HEK293 (cell line): Measurements from ENCODE around the gene USP2.
A peak's percentile ranks its signal among the peaks of the same experiment; 100 is the strongest.

Source experiments
- CTCF ChIA-PET: fragments of 350-600 bp; formaldehyde crosslinking; extraction: SDS; loops from one replicate; lab custom pipeline; 2021; ENCODE audit warnings: antibody characterized with exemption; lab: Yijun Ruan, JAX
- POLR2A ChIA-PET: fragments of 300-600 bp; formaldehyde crosslinking; extraction: SDS; loops from one replicate; lab custom pipeline; 2020; ENCODE audit warnings: antibody characterized with exemption, inconsistent platforms; lab: Yijun Ruan, JAX
- H3K27ac ChIP-seq: fragments of 200-500 bp; sonication (Bioruptor generic); 2 replicates; pipeline ENCODE4 v1.5.1; 2014; ENCODE audit warnings: low read depth, low read length, control low read depth, inconsistent platforms; ENCODE audit errors: extremely low read depth
- H3K36me3 ChIP-seq, 2 experiments: fragments of 200-500 bp in 1 of 2; sonication (Bioruptor generic) in 1 of 2; 1 replicate in 1 of 2; 2 replicates in 1 of 2; pipeline ENCODE4 v1.5.1; 2014 to 2017; ENCODE audit warnings: inconsistent platforms in 2 of 2, low read length in 2 of 2; ENCODE audit not compliant: control insufficient read depth in 2 of 2, insufficient read depth in 1 of 2
- H3K4me1 ChIP-seq: fragments of 200-500 bp; sonication (Bioruptor generic); 2 replicates; pipeline ENCODE4 v1.5.1; 2014; ENCODE audit warnings: mild to moderate bottlenecking, low read length, inconsistent platforms; ENCODE audit not compliant: control insufficient read depth, insufficient read depth
- H3K4me3 ChIP-seq: 2 replicates; pipeline ENCODE4 v1.5.1; 2011; ENCODE audit warnings: low read depth, mild to moderate bottlenecking, control low read depth, low read length, moderate library complexity
- H3K9me3 ChIP-seq: fragments of 200-500 bp; sonication (Bioruptor generic); 2 replicates; pipeline ENCODE4 v1.5.1; 2014; ENCODE audit warnings: low read depth, low read length, inconsistent platforms; ENCODE audit not compliant: control insufficient read depth, insufficient read depth
- HOXA7 ChIP-seq: sonication (generic); formaldehyde crosslinking; IDR thresholded peaks from 2 replicates; pipeline ENCODE4 v1.8.1; 2022; ENCODE audit warnings: missing genetic modification reagents, borderline replicate concordance
- PRDM1 ChIP-seq: fragments of 450-650 bp; formaldehyde crosslinking; IDR thresholded peaks from 2 replicates; pipeline ENCODE4; 2016; ENCODE audit warnings: missing biosample characterization, missing genetic modification characterization
- RBAK ChIP-seq: fragments of 450-650 bp; formaldehyde crosslinking; IDR thresholded peaks from 2 replicates; pipeline ENCODE4 v1.5.1; 2016; ENCODE audit warnings: missing biosample characterization, missing genetic modification characterization
- SP3 ChIP-seq: fragments of 450-650 bp; formaldehyde crosslinking; IDR thresholded peaks from 2 replicates; pipeline ENCODE4 v1.5.1; 2016; ENCODE audit warnings: missing biosample characterization, missing genetic modification characterization
- SP7 ChIP-seq: fragments of 450-650 bp; formaldehyde crosslinking; IDR thresholded peaks from 2 replicates; pipeline ENCODE4 v1.5.1; 2016; ENCODE audit warnings: missing biosample characterization, missing genetic modification characterization
- TRIM28 ChIP-seq: IDR thresholded peaks from 2 replicates; pipeline ENCODE4 v1.6.1; 2011; ENCODE audit warnings: low read length, control low read depth, borderline replicate concordance
- ZFHX2 ChIP-seq: fragments of 450-650 bp; formaldehyde crosslinking; conservative IDR thresholded peaks from 2 replicates; pipeline ENCODE4 v1.5.1; 2016; ENCODE audit warnings: missing biosample characterization, missing genetic modification characterization
- ZNF211 ChIP-seq: fragments of 450-650 bp; formaldehyde crosslinking; IDR thresholded peaks from 2 replicates; pipeline ENCODE4 v1.5.1; 2016; ENCODE audit warnings: low read depth, missing biosample characterization, missing genetic modification characterization
- ZNF341 ChIP-seq: fragments of 450-650 bp; formaldehyde crosslinking; IDR thresholded peaks from 2 replicates; pipeline ENCODE4; 2016; ENCODE audit warnings: low read depth, missing biosample characterization, missing genetic modification characterization
- ZNF433 ChIP-seq: fragments of 450-650 bp; formaldehyde crosslinking; IDR thresholded peaks from 2 replicates; pipeline ENCODE4 v1.5.1; 2016; ENCODE audit warnings: missing biosample characterization, missing genetic modification characterization, low read depth
- ZNF555 ChIP-seq: fragments of 450-650 bp; formaldehyde crosslinking; conservative IDR thresholded peaks from 2 replicates; pipeline ENCODE4 v1.5.1; 2017; ENCODE audit warnings: missing biosample characterization, mild to moderate bottlenecking, missing genetic modification characterization, inconsistent platforms
- ZNF600 ChIP-seq: fragments of 450-650 bp; formaldehyde crosslinking; IDR thresholded peaks from 2 replicates; pipeline ENCODE4 v1.5.1; 2016; ENCODE audit warnings: missing biosample characterization, missing genetic modification characterization
- ZNF785 ChIP-seq: fragments of 450-650 bp; formaldehyde crosslinking; IDR thresholded peaks from 2 replicates; pipeline ENCODE4 v1.5.1; 2016; ENCODE audit warnings: missing biosample characterization, missing genetic modification characterization
- TF ChIP-seq, protein P1 (sequence below): fragments of 450-650 bp; formaldehyde crosslinking; IDR thresholded peaks from 2 replicates; pipeline ENCODE4 v1.5.1; 2017; ENCODE audit warnings: missing biosample characterization, missing genetic modification characterization
- TF ChIP-seq, protein P2 (sequence below): fragments of 450-650 bp; formaldehyde crosslinking; IDR thresholded peaks from 2 replicates; pipeline ENCODE4 v1.5.1; 2016; ENCODE audit warnings: missing biosample characterization, missing genetic modification characterization
- TF ChIP-seq, protein P3 (sequence below): fragments of 450-650 bp; formaldehyde crosslinking; IDR thresholded peaks from 2 replicates; pipeline ENCODE4 v1.5.1; 2017; ENCODE audit warnings: missing biosample characterization, missing genetic modification characterization

USP2 gene

DNA sequence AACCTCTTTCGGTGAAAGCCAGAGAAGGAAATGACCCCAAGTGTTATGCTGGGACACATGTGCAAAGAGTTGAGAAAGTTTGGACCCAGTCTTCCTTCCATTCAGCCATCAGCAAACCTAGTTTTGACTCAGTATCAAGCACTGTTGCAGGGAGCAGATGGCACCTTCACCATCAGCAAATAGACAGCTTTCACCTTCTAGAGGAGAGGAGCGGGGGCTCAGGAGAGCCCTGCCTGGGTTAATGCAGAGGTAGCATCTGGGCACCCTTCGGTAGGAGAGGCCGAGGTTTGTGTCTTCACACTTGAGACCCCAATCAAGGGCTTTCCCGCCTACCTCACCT lies 18.8 kb downstream of the USP2 start:
- CTCF ChIA-PET, result interaction anchor here (0.6 to 2.5 kb wide), 9 partner anchors 11 to 112 kb away, joined by 3 to 33 read pairs (median 6); no protein-coding TSS in a partner anchor
- H3K9me3 ChIP-seq, result no peaks in the 10 kb centered on the region
- POLR2A ChIA-PET, result interaction anchor here (0.9 to 2.7 kb wide), 3 partner anchors 14 to 46 kb away, joined by 8 to 39 read pairs (median 15); partner anchors contain the start of gene MCAM
- H3K27ac ChIP-seq, result no peak overlapping the region
- H3K4me3 ChIP-seq, result no peak overlapping the region
- peaks cover 0 to 23% of the 10 kb centered on the region in 2 experiments; a peak in 1 of 3 replicates for H3K36me3 ChIP-seq
- TF ChIP-seq, protein P1, sequence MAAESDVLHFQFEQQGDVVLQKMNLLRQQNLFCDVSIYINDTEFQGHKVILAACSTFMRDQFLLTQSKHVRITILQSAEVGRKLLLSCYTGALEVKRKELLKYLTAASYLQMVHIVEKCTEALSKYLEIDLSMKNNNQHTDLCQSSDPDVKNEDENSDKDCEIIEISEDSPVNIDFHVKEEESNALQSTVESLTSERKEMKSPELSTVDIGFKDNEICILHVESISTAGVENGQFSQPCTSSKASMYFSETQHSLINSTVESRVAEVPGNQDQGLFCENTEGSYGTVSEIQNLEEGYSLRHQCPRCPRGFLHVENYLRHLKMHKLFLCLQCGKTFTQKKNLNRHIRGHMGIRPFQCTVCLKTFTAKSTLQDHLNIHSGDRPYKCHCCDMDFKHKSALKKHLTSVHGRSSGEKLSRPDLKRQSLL, result no peak
- TF ChIP-seq PRDM1, result peak; percentile 64; the same call in 1 of the 2 replicates
- H3K4me1 ChIP-seq, result peaks cover 9% of the 10 kb centered on the region

DNA sequence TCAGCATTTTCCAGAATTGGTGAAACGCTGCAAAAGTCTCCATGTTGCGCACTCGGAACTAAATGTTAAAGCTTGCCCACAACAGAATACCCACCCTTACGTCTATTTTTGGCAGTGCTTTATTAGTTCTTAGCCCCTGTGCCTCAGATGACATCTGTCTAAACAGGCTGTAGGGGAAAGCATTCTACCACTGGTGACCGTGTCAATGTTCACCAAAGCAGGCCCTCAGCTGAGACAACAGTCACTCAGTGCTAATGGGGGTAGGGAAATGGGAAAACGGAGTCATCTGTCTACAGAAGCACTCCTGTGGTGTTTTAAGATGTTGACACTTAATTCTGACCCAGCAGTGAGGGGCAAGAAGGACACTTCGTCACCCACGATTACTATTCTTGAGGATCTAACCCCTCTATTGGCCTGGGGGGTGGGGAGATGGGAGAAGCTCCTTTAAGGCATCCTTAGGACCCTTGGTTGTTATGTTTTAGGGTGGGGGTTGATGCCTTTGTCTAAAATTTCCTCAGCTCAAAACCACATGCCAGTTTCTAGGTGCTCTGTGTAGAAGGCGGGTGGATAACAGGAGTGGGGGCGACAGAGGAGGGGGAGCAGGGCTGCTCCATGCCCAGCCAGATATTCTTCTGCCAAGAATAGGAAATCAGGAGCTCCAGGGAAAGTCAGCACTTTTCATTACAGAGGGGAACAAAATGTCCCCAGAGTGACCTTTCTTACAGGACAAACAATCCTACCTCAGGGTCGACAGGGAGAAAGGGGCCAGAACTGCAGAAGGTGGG lies 19.4 kb downstream of the USP2 start:
- Histone ChIP-seq H3K9me3 (no peaks in the 10 kb centered on the region), H3K27ac (0 out of 2 replicates have a peak overlapping the region, but pooled peaks have one; percentile 22), H3K4me1 (peaks cover 9% of the 10 kb centered on the region), H3K4me3 (no peak overlapping the region), H3K36me3 (peaks cover 0 to 29% of the 10 kb centered on the region in 2 experiments; a peak in 1 of 3 replicates)
- ChIA-PET POLR2A (interaction anchor here (0.5 to 2.7 kb wide), 12 partner anchors 10 to 359 kb away, joined by 3 to 39 read pairs (median 6); partner anchors contain the start of genes CBL, DPAGT1, HMBS and MCAM), CTCF (interaction anchor here (0.6 to 2.5 kb wide), 13 partner anchors 11 to 152 kb away, joined by 3 to 33 read pairs (median 6); partner anchors contain the start of gene USP2)
- TF ChIP-seq ZNF433 (tag by site-specific recombination), result no peak
- TF ChIP-seq, protein P2, sequence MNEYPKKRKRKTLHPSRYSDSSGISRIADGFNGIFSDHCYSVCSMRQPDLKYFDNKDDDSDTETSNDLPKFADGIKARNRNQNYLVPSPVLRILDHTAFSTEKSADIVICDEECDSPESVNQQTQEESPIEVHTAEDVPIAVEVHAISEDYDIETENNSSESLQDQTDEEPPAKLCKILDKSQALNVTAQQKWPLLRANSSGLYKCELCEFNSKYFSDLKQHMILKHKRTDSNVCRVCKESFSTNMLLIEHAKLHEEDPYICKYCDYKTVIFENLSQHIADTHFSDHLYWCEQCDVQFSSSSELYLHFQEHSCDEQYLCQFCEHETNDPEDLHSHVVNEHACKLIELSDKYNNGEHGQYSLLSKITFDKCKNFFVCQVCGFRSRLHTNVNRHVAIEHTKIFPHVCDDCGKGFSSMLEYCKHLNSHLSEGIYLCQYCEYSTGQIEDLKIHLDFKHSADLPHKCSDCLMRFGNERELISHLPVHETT (tag by site-specific recombination), result no peak
- TF ChIP-seq ZNF211 (tag by site-specific recombination), result no peak
- no peak for TF ChIP-seq ZNF555 (tag by site-specific recombination)
- no peak for TF ChIP-seq ZNF785 (tag by site-specific recombination)
- TF ChIP-seq SP3 (tag by site-specific recombination), result no peak
- TF ChIP-seq SP7 (tag by site-specific recombination), result no peak
- no peak for TF ChIP-seq ZNF600
- TF ChIP-seq ZNF341 (tag by site-specific recombination), result no peak
- no peak for TF ChIP-seq ZFHX2 (tag by site-specific recombination)
- TF ChIP-seq TRIM28, result no peak
- TF ChIP-seq, protein P3, sequence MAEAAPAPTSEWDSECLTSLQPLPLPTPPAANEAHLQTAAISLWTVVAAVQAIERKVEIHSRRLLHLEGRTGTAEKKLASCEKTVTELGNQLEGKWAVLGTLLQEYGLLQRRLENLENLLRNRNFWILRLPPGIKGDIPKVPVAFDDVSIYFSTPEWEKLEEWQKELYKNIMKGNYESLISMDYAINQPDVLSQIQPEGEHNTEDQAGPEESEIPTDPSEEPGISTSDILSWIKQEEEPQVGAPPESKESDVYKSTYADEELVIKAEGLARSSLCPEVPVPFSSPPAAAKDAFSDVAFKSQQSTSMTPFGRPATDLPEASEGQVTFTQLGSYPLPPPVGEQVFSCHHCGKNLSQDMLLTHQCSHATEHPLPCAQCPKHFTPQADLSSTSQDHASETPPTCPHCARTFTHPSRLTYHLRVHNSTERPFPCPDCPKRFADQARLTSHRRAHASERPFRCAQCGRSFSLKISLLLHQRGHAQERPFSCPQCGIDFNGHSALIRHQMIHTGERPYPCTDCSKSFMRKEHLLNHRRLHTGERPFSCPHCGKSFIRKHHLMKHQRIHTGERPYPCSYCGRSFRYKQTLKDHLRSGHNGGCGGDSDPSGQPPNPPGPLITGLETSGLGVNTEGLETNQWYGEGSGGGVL (tag by site-specific recombination), result no peak
- TF ChIP-seq RBAK (tag by site-specific recombination), result no peak
- TF ChIP-seq HOXA7, result no peak
